NCI-H187 treated with DMSO at 0.1 percent for 48 hours (cell line): ENCODE results near the gene SCYGR8.
"Not testable (repeated sequence)": the region's sequence is repeated elsewhere in the genome, so short reads cannot be mapped to it uniquely, and the experiment has no call there.

Experiments
- DNase-seq: peaks from one replicate; lab custom pipeline; 2025; lab: John Stamatoyannopoulos, UW

Gene SCYGR8

GRCh38 chr2:227745594-227745993, at the start of gene SCYGR8:
Gene SCYGR8, plus strand, starts transcription at chr2:227745894. Its CDS starts 0 bp downstream, at chr2:227745894.
- no peak for DNase-seq

- no peak for DNase-seq
Observed at GRCh38 chr2:227696990-227697679, 48.6 kb upstream of the SCYGR8 start.

- no peak for DNase-seq
Observed at GRCh38 chr2:227701556-227701955, 44.1 kb upstream of the SCYGR8 start.

- no peak for DNase-seq
Observed at GRCh38 chr2:227703280-227703732, 42.4 kb upstream of the SCYGR8 start.

GRCh38 chr2:227703961-227704360, 41.7 kb upstream of the SCYGR8 start:
- DNase-seq = no peak

- no peak for DNase-seq
Observed at GRCh38 chr2:227706859-227707258, 38.8 kb upstream of the SCYGR8 start.

- no peak for DNase-seq
Observed at GRCh38 chr2:227707390-227707789, 38.3 kb upstream of the SCYGR8 start.

- no peak for DNase-seq
Observed at GRCh38 chr2:227710986-227711385, 34.7 kb upstream of the SCYGR8 start.

GRCh38 chr2:227713291-227713690, 32.4 kb upstream of the SCYGR8 start:
- DNase-seq = no peak

GRCh38 chr2:227716501-227716900, 29.2 kb upstream of the SCYGR8 start:
- DNase-seq = no peak

- no peak for DNase-seq
Observed at GRCh38 chr2:227717687-227718567, 27.8 kb upstream of the SCYGR8 start, which contains the start of gene SLC19A3. Gene SLC19A3, minus strand, starts transcription at chr2:227718028. Its CDS starts 15,710 bp downstream, at chr2:227702318.

GRCh38 chr2:227719641-227720040, 26.1 kb upstream of the SCYGR8 start:
- DNase-seq = no peak

- DNase-seq = no peak
Observed at GRCh38 chr2:227720680-227721079, 25.0 kb upstream of the SCYGR8 start.

GRCh38 chr2:227722821-227723220, 22.9 kb upstream of the SCYGR8 start:
- not testable (repeated sequence) for DNase-seq

- DNase-seq = no peak
Observed at GRCh38 chr2:227724394-227725039, 21.2 kb upstream of the SCYGR8 start, which contains the start of gene SCYGR6. Gene SCYGR6, minus strand, starts transcription at chr2:227724757. Its CDS starts 0 bp downstream, at chr2:227724757.

- DNase-seq = no peak
Observed at GRCh38 chr2:227728035-227728434, 17.7 kb upstream of the SCYGR8 start, which contains the start of gene SCYGR7. Gene SCYGR7, plus strand, starts transcription at chr2:227728335. Its CDS starts 0 bp downstream, at chr2:227728335.

GRCh38 chr2:227739351-227739750, 6.3 kb upstream of the SCYGR8 start:
- no peak for DNase-seq

GRCh38 chr2:227740705-227741104, 5.0 kb upstream of the SCYGR8 start:
- not testable (repeated sequence) for DNase-seq

GRCh38 chr2:227748079-227748478, 2.4 kb downstream of the SCYGR8 start:
- DNase-seq = no peak

- DNase-seq = not testable (repeated sequence)
Observed at GRCh38 chr2:227756261-227756660, 10.6 kb downstream of the SCYGR8 start.

- no peak for DNase-seq
Observed at GRCh38 chr2:227759411-227760118, 13.9 kb downstream of the SCYGR8 start.
